SK-N-SH (cell line): ENCODE results near the gene LMAN1.

Source experiments
- EP300 ChIP-seq, 2 experiments: IDR thresholded peaks; 2 replicates each; pipeline versions ENCODE4 v1.4.0 to v1.6.1; 2012; ENCODE audit warnings: borderline replicate concordance in 1 of 2, low read depth in 1 of 2, low read length in 1 of 2
- EZH2phosphoT487 ChIP-seq: fragments of 200-600 bp; sonication (generic); IDR thresholded peaks from 2 replicates; pipeline ENCODE4 v1.6.1; 2017; ENCODE audit warnings: low read depth, mixed run types, mild to moderate bottlenecking, antibody characterized with exemption, moderate library complexity, borderline replicate concordance
- JUND ChIP-seq: IDR thresholded peaks from 2 replicates; pipeline ENCODE4 v1.4.0; 2012
- TEAD4 ChIP-seq: IDR thresholded peaks from 2 replicates; pipeline ENCODE4 v1.4.0; 2012; ENCODE audit warnings: mild to moderate bottlenecking, borderline replicate concordance; ENCODE audit not compliant: insufficient read depth
- TF ChIP-seq, protein P1 (sequence below): fragments of 200-600 bp; sonication (generic); IDR thresholded peaks from 2 replicates; pipeline ENCODE4 v1.6.1; 2017; ENCODE audit warnings: antibody characterized with exemption, mild to moderate bottlenecking, moderate library complexity

DNA sequence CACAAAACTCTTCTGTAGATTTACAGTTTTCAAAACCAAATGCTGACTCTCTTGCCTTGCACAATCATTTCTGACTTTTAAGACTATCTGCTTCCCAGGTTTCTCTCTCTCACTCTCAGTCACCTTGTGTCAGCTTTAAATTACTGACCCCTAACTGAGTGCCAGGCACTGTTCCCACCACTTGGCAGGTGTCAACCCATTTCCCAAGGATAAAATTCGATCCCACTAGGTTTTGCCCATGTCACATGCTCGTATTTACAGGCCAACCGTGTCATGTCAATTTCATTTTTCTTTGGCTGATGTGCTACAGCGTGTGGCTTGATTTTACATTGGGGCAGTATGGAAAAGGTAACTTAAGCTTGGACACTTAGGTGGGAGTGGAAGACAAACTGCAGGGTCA is 26.1 kb upstream of the LMAN1 start:
- TF ChIP-seq, protein P1, sequence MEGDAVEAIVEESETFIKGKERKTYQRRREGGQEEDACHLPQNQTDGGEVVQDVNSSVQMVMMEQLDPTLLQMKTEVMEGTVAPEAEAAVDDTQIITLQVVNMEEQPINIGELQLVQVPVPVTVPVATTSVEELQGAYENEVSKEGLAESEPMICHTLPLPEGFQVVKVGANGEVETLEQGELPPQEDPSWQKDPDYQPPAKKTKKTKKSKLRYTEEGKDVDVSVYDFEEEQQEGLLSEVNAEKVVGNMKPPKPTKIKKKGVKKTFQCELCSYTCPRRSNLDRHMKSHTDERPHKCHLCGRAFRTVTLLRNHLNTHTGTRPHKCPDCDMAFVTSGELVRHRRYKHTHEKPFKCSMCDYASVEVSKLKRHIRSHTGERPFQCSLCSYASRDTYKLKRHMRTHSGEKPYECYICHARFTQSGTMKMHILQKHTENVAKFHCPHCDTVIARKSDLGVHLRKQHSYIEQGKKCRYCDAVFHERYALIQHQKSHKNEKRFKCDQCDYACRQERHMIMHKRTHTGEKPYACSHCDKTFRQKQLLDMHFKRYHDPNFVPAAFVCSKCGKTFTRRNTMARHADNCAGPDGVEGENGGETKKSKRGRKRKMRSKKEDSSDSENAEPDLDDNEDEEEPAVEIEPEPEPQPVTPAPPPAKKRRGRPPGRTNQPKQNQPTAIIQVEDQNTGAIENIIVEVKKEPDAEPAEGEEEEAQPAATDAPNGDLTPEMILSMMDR, result no peak
- TF ChIP-seq TEAD4, result no peak
- TF ChIP-seq EP300 (IDR thresholded peaks at IDR 0.05; ENCODE audit: borderline replicate concordance in 1 of 2, low read depth in 1 of 2, low read length in 1 of 2), result no peak
- TF ChIP-seq EZH2phosphoT487, result no peak
- no peak for TF ChIP-seq JUND
